ENCODE data around the gene SVOP.

The SVOP gene

DNA sequence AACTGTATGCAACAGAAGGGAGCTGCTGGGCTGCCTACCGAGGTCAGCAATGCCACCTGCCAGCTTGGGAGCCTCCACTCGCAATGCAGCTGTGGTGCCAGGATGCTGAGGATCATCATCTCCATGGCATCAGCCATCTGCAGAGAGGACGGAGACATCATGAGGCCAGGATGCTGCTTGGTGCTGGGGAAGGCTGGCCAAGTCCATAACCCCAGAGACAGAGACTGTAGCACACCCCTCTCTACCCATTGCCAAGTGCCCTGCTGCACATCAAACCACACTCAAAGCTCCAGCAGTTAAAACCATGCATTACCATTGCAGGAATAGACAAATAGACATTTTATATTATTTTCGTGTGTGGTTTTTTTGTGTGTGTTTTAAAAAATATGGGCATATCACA, 43.5 kb downstream of the SVOP start:
- no peak for DNase-seq (ENCODE audit: low read depth)

GRCh38 chr12:108975024-108975593, 45.8 kb downstream of the SVOP start:
- DNase-seq (ENCODE audit: low read depth): no peak

- no peak for DNase-seq (ENCODE audit: low read depth)
These were observed 47.2 kb downstream of the SVOP start for GRCh38 chr12:108973629-108974152.

DNA sequence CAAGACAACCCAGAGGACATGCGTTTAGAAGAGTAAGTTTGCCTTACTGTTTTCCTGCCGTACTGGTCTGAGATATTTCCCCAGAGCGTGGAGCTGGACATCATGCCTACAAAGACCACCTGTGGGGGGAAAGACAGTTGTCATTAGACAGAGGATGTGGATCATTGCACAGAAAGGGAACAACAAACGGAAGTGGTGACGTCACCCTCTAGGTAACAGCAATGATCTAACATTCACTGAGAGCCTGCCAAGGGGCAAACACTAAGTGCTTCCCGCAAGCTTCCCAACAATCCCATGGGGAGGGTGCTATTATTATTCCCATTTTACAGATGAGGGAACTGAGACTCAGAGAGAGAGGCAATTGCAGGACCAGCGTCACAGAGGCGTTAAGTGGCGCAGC, 48.5 kb downstream of the SVOP start:
- DNase-seq (ENCODE audit: low read depth): no peak

DNA sequence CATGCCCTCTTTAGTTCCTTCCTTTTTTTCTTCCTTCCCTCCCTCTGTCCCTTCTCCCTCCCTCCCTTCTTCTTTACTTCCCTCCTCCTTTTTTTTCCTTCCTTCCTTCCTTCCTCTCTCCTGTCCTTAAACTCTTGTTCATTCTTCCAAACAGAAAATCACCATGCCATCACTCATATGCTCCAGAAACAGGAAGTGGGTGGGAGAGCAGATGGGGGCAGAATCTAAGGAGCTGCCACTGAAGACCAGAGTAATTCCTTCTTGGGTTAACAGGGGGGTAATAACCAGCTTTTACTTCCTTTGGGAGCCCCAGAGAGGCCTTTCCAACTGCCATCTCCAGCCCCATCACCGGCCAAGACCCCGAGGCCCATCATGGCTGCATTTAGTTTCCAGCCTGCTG, 51.2 kb downstream of the SVOP start:
- DNase-seq (ENCODE audit: low read depth): no peak

- no peak for DNase-seq (ENCODE audit: low read depth)
These were observed 52.9 kb downstream of the SVOP start for GRCh38 chr12:108967869-108968540.

GRCh38 chr12:108966378-108967151, 54.3 kb downstream of the SVOP start:
- DNase-seq (ENCODE audit: low read depth): no peak

DNA sequence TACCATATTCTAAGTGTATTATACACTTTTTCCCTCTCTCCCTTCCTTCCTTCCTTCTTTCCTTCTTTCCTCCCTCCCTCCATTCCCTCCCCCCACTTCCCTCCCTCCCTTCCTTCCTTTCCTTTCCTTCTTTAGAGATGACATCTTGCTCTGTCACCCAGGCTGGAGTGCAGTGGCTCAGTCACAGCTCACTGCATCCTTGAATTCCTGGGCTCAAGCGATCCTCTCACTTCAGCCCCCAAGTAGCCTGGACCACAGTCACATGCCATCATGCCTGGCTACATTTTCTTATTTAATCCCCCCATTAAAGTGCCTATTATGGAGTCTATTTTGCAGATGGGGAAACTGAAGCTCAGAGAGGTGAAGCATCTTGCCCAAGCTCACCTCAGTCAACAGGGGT, 55.0 kb downstream of the SVOP start:
- DNase-seq (ENCODE audit: low read depth): no peak

GRCh38 chr12:108964371-108965352, 56.2 kb downstream of the SVOP start:
- DNase-seq (ENCODE audit: low read depth): no peak

- DNase-seq (ENCODE audit: low read depth): no peak
These were observed 58.6 kb downstream of the SVOP start for GRCh38 chr12:108962256-108962655.

DNA sequence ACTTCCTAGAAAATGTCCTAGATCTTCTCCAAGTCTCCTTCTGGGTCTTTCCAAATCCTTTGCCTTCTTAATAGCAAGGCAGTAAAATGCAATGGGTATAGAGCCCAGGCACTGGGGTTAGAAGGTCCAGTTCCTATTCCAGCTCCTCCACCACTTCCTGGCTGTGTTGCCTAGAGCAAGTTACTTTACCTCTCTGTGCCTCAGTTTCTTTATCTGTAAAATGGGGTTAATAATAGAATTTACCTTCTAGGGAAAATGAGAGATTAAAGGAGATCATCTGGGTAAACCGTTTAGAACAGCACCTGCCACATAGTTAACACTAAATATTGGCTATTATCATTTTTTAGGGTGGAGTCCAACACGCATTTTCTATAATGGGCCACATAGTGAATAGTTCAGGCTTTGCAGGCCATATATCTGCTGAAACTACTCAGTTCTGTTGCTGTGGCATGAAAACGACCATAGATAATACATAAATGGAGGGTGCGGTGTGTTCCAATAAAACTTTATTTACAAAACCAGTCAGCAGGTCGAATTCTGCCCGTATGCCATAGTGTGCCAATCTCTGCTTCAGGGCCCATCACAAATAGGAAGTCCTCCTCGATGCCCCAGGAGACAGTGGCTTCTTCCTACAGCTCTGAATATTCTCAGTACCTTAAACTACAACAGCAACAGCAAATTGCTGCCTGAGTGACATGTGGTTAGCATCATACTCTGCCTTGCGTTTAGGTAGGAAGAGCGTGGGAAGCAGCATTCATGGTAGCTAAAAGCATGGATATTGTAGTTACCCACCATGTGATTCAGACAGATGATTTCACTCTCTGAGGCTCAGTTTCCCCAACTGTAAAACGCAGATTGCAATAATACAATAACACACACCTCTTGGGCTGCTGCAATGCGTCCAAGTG, 60.9 kb downstream of the SVOP start:
- no peak for DNase-seq (ENCODE audit: low read depth)

DNA sequence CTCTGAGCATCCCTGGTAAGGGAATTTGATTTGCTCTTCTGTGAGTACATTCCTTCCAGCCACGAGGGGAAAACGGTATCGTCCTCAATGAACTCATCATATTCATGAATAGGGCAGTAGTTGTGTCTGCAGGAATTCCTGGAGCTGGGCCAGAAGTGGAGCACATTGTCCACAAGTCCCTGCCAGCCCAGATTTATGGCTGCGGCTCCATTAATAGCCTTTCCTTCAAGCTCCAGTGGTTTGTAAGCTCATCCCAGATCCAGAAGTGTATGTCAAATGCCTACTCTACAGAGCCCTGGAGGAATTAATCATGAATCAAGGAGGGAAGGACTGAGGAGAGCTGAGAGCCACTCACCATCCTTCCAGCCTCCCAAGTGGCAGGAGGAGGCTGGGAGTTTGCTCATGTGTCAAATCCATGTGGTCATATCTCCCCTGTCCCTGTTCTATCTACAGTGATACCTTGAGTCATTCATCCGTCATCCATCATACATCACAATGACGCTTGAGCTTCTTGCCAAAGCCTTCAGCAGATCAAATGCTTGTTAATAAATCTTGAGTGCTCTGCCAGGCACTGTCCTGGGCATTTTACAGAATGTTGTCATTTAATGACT, 65.5 kb downstream of the SVOP start:
- no peak for DNase-seq (ENCODE audit: low read depth)

DNA sequence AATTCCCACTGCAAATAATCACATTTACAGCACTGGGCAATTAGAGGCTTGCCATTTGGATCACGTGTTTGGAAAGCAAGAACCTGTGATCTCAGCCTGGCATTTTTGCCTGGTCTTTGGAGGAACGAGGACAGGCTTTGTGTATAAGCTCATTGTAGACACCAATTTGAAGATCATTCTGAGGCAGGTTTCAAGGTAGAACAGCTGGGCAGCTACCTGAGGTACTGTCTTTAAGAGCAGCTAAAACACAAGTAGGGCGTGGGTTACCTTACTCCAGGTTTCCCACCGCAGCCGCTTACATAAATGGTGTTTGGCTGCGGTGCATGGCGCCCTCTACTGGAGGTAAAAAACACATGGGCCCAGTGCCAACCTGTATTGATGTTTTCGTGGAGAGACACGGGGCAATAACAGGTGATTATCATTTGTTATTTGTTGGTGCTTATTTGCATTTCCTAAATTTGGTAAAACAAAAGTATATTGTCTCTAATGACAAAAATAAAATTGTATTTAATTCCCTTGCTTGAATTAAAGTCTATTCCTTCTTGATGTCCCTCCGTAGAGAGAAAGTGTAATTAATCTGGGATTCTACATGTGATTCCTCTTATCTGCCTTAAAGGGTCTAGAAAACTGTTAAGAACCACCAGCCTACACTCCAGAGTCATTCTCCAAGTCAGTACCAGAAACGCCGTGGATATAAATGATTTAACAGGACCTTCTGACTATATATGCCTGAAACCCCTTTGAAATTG, 69.7 kb downstream of the SVOP start:
- peak; percentile 51 for DNase-seq (ENCODE audit: low read depth)

GRCh38 chr12:108949976-108950375, 70.9 kb downstream of the SVOP start:
- no peak for DNase-seq (ENCODE audit: low read depth)

DNA sequence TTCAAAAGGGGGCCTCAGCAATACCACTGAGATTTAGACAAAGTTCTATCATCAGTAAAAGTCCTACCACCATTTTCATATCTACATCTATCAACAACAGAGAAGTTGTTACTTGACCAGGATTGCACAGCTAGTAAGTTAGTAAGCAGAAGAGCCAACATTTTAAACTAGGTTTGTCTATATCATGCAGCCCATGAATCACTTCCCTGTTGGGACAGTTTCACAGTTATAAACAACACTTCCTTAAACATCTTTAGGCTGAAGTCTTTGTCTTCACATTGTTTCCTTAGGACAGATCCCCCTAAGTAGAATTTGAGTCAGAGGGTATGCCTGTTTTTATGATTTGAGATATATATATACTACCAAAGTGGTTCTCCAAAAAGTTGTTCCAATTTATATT, 72.5 kb downstream of the SVOP start:
- DNase-seq (ENCODE audit: low read depth): no peak

GRCh38 chr12:108947097-108947496, 73.8 kb downstream of the SVOP start:
- no peak for DNase-seq (ENCODE audit: low read depth)

DNA sequence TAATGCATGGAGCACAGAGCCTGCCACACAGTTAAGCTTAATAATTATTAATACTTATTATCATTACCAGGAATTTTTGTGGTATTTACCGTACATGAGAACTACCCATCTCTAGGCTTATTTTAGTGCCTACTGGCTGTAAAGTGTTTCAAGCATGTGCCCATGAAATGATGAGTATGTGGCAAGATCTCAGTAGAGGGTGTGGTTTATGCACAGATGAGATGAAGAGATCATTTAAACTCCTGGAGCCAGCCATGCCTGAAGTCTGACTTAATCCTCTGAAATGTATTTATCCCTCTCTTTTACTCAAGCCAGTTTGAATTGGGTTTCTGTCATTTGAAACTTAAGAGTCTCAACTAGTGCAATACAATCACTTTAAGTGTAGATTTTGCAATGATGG, 80.7 kb downstream of the SVOP start:
- no peak for DNase-seq (ENCODE audit: low read depth)

DNA sequence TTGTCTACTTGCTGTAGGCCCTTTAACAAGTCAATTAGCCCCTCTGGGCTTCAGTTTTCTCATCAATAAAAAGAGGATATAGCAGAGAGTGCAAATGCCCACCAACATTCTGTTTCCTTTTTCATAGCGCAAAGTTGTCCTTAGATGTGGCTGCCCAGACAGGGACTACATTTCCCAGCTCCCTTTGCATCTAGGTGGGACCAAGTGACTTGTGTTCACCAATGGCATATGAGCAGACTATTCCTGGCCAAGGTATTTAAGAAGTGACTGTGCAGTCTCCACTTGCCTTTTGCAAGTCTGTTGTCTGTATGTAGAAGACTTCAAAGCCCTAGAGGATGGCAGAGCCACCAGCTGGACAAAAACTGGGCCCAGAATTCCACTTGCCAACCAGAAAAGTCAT, 81.3 kb downstream of the SVOP start:
- DNase-seq (ENCODE audit: low read depth): no peak

GRCh38 chr12:108938247-108938924, 82.5 kb downstream of the SVOP start:
- DNase-seq (ENCODE audit: low read depth): no peak

Data from activated gamma-delta T cell treated with anti-CD3 and anti-CD28 coated beads, Interleukin-2, amount 50 U/mL, for 16 hours (primary cell).